Measurements from ENCODE around the gene TMEM203.

The TMEM203 gene

GRCh38 chr9:137176302-137177182 lies 28.9 kb downstream of the TMEM203 start:
- peak; percentile 69 for DNase-seq

DNA sequence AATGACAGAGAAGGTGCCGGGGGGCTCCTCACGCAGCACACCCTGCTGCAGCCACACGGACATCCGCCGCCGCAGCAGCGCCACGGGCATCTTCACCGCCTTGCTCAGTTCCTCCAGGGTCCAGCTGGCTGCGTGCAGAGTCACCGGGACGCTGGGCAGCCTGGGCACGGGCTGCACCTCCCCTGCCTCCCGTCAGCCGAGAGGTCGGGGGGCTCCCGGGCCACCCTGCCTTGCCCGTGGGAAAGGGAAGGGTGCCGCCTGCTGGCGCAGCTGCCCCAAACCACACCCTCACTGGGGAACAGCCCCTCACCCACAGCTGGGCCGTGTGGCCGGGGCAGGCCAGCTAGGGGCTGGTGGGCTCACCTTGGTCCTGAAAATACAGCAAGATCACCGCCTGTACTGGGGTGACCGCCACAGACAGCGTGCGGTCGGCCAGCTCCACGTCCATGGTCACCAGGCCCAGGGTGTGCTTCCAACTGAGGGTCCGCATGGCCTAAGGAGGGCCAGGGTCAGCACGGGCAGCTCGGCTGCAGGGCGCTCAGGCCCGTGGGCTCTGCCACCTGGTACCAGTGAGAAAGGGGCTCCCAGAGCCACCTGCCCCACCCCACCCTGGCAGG lies 30.0 kb downstream of the TMEM203 start:
- no peak for DNase-seq

DNA sequence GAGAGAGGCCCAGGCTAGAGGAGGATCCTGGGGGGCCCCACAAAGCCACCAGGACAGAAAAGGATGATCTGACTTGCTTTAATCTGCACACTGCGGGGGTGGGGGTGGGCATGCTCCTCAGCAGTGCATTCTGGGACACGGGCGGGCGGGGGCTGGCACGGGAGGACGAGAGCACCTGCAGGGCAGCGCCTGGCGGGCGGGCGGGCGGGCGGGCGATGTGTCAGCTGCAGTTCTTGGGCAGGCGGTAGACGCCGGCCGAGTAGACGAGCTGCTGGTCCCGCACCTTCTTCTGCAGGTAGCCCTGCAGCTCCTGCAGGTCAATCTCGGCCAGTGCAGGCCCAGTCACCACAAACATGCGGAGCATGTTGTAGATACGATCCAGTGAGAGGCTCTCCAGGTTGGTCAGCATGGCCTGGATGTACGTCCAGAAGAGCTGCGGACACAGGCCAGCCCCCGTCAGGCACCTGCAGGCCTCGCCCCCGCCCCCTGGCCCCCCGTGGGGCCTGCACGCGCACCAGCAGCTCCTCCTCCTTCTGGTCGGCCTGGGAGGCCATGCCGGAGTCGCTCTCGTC lies 30.6 kb downstream of the TMEM203 start:
- no peak for DNase-seq

- DNase-seq: no peak
Observed at GRCh38 chr9:137173796-137174664, 31.4 kb downstream of the TMEM203 start.

DNA sequence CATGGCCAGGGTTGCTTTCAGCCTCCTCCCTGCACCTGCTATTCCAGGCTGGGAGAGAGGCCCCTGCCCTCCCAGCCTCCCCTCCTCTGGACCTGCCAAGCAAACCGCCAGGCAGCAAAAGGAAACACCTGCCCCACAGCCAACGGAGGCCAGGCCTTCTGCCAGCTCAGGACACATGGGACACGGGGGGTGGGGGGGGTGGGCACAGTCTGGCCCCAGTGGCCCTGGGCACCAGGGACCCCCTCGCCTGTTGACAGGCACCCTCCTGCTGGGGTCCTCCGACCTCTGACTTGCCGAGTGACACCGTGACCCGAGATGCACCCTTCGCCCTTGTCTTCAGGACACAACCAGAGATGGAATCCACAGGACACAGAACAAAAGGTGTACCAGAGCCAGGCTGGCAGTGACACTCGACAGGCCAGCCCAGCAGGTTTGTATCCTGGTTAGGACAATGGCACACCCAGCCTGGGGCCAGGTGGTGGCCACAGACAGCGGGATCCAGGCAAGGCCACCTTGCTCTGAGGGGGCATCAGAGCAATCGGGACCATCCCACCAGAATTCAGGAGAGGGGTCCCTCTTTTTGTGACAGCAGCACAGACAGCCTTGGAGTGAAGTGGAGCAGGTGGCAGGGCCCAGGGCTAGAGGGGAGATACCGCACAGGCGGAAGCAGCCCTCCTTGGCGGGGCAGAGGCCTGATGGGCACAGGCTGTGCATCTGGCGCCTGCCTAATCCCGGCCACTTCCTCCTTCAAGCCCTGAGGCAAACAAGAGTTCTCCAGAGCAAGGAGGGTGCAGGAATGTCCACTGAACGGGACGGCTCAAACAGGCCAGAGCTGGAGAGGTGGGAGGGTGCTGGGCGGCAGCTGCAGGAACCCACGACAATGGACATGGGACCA lies 32.3 kb downstream of the TMEM203 start:
- no peak for DNase-seq

DNA sequence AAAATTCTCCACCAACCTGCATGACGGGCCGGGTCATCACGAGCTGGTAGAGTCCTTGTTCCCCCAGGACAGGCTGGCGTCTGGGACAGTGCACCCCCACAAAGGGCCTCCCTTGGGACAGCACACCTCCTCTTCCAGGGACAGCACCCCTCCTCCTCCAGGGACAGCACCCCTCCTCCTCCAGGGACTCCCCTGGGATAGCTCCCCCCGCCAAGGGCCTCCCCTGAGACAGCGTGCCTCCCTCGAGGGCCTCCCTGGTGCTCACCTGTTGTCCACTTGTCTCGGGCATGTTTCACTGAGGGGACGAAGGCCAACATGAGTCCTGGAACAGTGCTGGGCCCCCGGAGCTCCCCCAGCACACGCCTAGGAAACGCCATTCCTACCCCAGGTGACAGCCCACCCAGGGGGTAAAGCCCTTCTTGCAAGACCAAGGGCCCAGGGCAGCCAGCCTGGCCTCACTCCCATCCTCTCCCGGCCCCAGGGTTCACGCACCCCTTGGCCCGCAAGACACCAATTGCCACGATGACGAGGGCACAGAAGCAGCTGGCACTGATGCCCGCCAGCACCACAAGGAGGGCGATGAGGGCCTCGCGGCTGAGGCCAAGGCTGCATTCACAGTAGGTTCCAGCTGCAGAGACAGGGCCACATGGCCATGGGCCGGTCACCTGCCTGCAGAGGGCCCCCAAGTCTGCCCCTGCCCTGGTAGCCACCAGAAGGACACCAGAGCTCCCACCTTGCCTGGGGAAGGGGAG lies 34.1 kb downstream of the TMEM203 start:
- no peak for DNase-seq

- no peak for DNase-seq
Observed at GRCh38 chr9:137170486-137171148, 34.8 kb downstream of the TMEM203 start.

DNA sequence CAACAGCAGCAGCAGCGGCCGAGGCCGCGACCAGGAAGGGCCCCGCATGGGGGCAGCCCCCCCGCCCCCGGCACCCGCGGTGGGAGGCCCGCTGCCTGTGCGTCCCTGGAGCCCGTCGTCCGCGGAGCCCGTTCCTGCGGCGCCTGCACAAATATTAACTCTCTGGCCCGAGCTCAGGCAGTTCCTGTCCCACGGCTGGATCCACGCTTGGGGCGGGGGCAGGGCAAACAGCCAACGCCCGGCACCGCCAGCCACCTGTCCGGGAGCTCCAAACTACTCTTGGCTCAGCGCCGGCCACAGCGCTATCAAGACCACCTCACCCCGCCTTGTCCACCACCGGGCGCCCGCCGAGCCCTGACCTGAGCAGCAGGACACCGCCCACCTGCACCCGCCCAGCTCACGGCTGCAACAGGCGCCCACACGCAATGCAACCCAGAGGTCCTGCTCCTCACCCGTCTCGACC lies 35.5 kb downstream of the TMEM203 start, which contains the start of gene LRRC26:
LRRC26 (minus strand) TSS at position 156 of the 463 bp plus-strand sequence; CDS start at position 48, 108 bp downstream.
- no peak for DNase-seq

GRCh38 chr9:137168904-137169856 lies 36.3 kb downstream of the TMEM203 start:
- DNase-seq: no peak

- no peak for DNase-seq
Observed at GRCh38 chr9:137168573-137168903, 36.9 kb downstream of the TMEM203 start.

DNA sequence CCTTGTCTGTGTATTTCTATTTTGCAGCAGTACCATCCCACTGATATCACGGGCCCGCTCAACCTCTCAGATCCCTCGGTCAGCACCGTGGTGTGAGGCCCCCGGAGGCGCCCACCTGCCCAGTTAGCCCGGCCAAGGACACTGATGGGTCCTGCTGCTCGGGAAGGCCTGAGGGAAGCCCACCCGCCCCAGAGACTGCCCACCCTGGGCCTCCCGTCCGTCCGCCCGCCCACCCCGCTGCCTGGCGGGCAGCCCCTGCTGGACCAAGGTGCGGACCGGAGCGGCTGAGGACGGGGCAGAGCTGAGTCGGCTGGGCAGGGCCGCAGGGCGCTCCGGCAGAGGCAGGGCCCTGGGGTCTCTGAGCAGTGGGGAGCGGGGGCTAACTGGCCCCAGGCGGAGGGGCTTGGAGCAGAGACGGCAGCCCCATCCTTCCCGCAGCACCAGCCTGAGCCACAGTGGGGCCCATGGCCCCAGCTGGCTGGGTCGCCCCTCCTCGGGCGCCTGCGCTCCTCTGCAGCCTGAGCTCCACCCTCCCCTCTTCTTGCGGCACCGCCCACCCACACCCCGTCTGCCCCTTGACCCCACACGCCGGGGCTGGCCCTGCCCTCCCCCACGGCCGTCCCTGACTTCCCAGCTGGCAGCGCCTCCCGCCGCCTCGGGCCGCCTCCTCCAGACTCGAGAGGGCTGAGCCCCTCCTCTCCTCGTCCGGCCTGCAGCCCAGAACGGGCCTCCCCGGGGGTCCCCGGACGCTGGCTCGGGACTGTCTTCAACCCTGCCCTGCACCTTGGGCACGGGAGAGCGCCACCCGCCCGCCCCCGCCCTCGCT lies 37.5 kb downstream of the TMEM203 start:
- no peak for DNase-seq

GRCh38 chr9:137167277-137167746 lies 38.1 kb downstream of the TMEM203 start:
- no peak for DNase-seq

GRCh38 chr9:137166380-137167229 lies 38.8 kb downstream of the TMEM203 start:
- no peak for DNase-seq

DNA sequence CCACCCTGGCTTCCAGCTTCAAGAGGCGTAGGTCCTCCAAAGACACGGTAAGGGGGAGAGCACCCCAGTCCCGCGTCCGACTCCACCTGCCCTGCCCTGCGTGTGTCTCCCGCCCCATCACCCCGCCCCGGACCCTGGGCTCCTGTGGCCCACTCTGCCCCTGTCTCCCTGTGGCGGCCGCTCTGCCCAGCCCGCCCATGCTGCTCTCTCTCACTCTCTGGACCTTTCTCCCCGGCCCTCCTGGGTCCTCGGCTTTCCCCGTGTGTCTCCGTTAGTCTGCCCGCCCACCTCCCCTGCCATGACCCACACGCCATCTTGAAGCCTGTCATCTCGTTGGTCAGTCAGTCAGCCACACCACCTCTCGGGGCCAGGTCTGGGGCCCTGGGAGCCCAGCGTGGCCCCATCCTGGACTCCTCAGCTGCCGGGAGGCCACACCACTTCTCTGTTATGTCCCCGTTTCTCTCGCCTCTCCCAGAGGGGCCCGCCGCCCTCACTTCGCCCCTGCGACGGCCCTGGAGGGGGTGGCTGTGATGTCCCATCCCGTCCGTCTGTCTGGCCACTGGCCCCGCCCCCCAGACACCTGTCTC lies 40.1 kb downstream of the TMEM203 start:
- DNase-seq: no peak

DNA sequence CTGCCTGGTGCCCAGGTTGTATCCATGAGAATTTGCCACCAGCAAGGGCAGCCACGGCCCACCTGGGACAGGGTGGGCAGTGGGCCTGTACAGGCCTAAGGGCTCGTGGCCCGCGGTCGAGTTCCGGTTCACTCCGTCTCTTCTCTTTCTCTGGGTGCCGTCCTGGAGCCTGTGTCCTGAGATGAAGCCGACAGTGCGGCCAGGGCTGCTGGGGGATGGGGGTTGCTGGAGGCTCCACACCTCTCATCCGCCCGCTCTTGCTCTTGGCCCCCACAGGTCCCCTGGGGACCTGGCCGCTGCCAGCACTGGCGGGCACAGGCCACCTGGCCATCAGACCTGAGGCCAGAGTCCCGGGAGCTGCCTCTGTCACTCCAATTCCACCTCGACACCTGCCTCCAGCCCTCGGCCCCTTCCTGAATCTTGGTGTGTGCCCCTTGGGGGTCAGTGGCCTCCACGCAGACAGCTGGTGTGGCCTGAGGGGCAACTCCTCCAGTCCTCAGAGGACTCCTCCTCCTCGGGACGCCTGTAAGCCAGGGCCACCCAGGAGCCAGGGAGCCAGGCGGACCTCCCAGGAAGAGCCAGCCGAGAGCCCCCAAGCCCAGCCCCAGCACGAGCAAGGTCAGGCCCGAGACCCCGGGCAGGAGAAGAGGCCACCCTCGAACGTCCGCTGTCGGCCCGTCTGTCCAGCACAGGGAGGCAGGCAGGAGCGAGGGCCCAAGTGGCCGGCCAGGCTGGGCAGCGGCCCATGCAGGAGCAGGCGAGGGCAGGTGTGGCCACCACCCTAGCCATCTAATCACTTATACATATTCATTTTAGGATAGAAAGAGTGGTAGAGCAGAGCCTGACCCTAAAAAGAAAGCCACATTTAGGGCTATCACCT lies 40.8 kb downstream of the TMEM203 start:
- no peak for DNase-seq

- no peak for DNase-seq
Observed at GRCh38 chr9:137163805-137164204, 41.6 kb downstream of the TMEM203 start.
